SKM-1 (cell line): Measurements from ENCODE around the gene GOLGA8R.
"Not testable (repeated sequence)": the region's sequence is repeated elsewhere in the genome, so short reads cannot be mapped to it uniquely, and the experiment has no call there.

Source experiments
- DNase-seq: peaks from one replicate; lab custom pipeline; 2025; ENCODE audit not compliant: unreplicated experiment; lab: John Stamatoyannopoulos, UW

GOLGA8R gene

DNA sequence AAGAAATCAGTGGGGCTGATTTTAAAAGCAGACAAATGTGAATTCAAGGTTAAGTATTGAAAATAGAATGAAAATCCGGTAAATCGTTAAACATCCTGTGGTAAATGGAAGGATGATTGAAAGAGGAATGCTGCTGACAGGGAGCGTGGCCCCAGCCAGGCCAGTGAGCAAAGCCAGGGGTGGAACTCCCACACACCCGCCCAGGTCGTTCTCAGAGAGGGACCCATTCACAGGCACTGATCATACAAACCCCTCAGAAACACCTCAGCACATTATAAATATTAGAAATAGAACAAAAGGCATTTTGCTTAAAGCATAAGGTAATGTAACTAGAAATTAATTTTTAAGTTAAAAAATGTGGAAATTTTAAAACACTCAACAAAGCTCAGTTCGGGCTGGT is 59.0 kb downstream of the GOLGA8R start:
- DNase-seq = not testable (repeated sequence)
